Kidney epithelial cell (primary cell): Measurements from ENCODE around the gene CEP85. TPM values are rescaled to one million over a fixed set of nuclear protein-coding genes. Genes with fewer than 3 reads are reported as not detected.

Experiments
- DNase-seq: peaks from one replicate; pipeline ENCODE4 v3.0.0-alpha.2; 2010; ENCODE audit warnings: low read depth
- H3K27me3 ChIP-seq: 2 replicates; pipeline ENCODE4 v1.6.0; 2011; ENCODE audit warnings: low read length; ENCODE audit not compliant: control insufficient read depth, insufficient read depth
- H3K36me3 ChIP-seq: 2 replicates; pipeline ENCODE4 v1.5.1; 2011; ENCODE audit warnings: low read length; ENCODE audit not compliant: control insufficient read depth, insufficient read depth
- H3K4me3 ChIP-seq: 2 replicates; pipeline ENCODE4 v1.5.1; 2011; ENCODE audit warnings: low read depth, mild to moderate bottlenecking, control low read depth, low read length
- total RNA-seq: library from RNA; depleted of rRNA; stranded (reverse); fragments of >200 nt; gene quantifications from 2 replicates; pipeline ENCODE4 v1.2.3, GENCODE V29; 2015
- TF ChIP-seq, protein P1 (sequence below): IDR thresholded peaks from 2 replicates; pipeline ENCODE4 v1.5.1; 2011; ENCODE audit warnings: mild to moderate bottlenecking, moderate library complexity, low read length, control low read depth, inconsistent platforms; ENCODE audit not compliant: insufficient read depth, poor library complexity, severe bottlenecking

The CEP85 gene
- total RNA-seq, 1 donor from 2014 or later, result 7.5 TPM

DNA sequence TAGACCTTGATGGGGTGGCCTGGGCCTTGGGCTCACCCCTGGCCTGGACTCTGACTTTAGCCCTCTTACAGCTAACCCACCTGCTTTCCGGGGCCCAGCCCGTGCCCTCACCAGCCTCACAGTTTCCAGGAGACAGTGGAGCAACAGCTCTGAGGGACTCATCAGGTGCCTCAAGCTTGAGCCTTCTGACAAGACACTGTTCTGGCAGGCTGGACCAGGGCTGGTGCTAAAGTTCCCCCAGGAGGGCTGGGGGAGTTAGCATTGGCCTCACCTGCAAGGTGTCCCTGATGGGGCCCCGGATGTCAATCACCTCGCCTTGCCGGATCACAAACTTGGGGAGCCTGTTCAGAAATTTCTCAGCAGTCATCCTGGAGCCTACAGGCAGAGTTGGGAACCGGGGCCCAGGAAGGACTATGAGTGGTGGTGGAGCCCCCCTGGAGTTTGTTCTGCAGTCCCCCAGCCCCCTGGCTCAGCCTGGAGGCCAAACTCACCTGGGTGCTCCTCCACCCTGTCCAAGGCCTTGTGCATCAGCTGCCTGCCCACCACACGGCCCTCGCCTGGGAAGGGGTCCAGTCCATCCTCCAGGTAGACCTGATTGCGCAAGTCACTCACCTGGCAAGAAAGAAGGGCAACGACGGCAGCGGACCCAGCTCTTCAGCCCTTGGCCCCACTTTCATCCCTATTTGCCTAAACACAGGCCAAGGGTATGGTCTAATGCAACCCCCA lies 50.0 kb downstream of the CEP85 start:
- no peak overlapping the region for H3K4me3 ChIP-seq
- no peaks in the 10 kb centered on the region for H3K27me3 ChIP-seq
- no peaks in the 10 kb centered on the region for H3K36me3 ChIP-seq
- no peak for DNase-seq
- TF ChIP-seq, protein P1, sequence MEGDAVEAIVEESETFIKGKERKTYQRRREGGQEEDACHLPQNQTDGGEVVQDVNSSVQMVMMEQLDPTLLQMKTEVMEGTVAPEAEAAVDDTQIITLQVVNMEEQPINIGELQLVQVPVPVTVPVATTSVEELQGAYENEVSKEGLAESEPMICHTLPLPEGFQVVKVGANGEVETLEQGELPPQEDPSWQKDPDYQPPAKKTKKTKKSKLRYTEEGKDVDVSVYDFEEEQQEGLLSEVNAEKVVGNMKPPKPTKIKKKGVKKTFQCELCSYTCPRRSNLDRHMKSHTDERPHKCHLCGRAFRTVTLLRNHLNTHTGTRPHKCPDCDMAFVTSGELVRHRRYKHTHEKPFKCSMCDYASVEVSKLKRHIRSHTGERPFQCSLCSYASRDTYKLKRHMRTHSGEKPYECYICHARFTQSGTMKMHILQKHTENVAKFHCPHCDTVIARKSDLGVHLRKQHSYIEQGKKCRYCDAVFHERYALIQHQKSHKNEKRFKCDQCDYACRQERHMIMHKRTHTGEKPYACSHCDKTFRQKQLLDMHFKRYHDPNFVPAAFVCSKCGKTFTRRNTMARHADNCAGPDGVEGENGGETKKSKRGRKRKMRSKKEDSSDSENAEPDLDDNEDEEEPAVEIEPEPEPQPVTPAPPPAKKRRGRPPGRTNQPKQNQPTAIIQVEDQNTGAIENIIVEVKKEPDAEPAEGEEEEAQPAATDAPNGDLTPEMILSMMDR, result no peak

DNA sequence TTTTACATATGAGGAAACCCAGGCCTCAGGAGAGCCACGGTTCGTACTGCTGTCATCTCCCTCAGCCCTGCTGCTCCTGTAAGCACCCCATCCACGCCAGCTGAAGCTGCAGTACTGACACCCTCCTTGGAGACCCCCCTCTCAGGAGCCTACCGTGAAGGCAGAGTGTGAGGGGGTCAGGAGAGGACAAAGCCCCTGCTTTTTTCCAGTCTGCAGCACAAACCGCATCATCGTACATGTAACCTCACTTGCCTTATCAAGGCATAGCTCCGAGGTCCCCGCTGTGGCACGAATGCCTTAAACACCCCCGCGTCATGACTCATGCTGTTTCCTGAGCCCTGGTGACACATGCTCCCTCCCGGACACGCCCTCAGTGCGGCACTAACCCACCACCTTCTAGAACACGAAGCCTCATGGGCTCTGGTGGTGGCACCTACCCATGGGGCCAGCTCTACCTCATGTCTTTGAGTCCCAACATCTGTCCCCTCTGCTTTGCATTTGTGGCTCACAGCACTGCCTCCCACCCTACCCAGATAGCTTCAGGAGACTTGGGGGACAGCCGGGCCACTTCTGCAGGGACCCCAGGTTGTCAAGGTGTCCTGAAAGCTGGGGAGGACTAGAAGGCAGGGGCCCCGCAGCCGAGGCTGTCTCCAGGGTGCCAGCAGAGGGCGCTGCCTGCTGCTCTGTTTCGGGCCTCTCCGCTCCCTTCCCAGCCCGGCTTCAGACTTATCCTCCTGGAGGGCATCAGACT lies 50.8 kb downstream of the CEP85 start:
- DNase-seq, result peak; percentile 86
- TF ChIP-seq, protein P1, result peak; percentile 71
- Histone ChIP-seq H3K4me3 (no peak overlapping the region), H3K36me3 (no peaks in the 10 kb centered on the region), H3K27me3 (no peaks in the 10 kb centered on the region)

DNA sequence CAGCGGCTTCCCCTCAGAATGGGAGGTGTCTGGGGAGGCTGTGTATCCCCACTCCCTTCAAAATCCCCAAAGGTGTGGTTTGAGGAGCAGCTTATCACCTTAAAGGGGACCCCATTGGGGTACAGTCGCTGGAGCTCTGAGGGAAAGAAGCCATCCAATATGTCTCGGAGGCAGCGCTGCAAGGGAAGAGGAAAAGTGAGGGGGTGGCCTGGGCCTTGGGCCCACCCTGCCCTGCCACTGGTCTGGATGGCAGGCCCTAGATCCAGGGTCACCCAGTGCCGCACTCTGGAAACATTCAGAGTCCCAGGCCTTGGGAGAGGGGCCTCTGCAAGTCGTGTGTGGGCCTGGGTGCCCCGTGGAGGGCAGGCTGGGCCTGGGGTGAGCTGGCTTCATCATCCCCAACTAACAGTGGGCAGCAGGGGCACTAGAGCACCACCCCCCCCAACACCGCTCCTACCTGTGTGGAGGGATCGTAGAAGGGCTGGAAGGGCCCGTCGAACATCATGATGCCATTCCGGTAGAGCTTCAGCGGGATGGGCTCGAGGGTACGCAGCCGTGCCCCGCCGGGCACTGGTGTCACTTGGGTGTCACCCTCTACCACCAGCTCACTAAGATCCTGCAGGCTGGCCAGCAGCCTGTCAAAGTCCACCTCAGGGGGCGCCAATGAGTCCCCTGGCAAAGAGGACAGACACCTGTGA lies 51.5 kb downstream of the CEP85 start:
- no peak for DNase-seq
- no peaks in the 10 kb centered on the region for H3K27me3 ChIP-seq
- no peak overlapping the region for H3K4me3 ChIP-seq
- H3K36me3 ChIP-seq, result no peaks in the 10 kb centered on the region
- TF ChIP-seq, protein P1, result peak; percentile 27

DNA sequence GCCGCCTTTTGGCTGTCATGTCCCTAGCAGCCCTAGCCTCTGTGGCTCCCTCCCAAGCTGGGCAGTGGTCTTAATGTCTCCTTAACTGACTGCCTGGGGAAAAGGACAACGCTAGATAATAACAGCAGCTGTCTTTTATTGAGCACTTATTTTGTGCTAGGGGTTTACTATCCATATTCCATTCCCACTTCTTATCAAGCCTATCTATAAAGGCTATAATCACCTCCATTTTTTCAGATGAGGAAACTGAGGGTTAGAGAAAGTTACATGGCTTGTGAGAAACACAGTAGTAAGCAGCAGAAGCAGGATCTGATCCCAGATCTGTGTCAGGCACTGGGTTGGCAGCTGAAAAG lies 52.0 kb downstream of the CEP85 start:
- no peak for DNase-seq
- TF ChIP-seq, protein P1, result no peak
- Histone ChIP-seq H3K27me3 (no peaks in the 10 kb centered on the region), H3K36me3 (no peaks in the 10 kb centered on the region), H3K4me3 (no peak overlapping the region)

DNA sequence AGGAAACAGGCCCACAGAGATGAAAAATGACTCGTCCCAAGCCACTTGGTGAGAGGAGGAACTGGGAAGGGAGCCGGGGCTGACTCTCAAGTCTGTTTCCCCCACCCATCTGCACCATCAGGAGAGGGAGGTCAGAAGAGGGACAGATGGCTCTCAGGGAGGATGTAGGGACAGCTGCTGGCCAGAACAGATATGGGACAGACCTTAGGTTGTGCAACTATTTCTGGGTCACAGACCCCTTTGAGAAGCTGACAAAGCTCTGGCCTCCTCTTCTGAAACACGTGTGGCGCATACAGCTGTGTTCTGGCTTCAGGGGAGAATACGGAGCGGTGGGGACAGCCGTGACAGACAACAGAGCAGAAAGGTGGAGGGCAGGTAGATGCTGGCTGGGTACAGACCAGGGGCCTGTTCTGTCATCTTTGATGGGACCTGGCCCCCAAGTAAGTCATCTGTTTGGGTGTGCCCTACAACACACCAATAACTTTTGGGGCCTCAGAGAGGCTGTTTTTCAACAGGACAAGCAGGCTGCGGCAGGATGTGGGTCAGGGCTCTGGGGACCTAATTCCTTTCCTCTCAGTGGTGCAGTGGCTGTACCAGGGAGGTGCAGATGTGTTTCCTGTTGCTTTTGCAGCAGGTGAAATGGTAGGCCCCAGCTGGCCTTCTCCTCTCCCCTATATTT lies 53.2 kb downstream of the CEP85 start:
- Histone ChIP-seq H3K36me3 (no peaks in the 10 kb centered on the region), H3K27me3 (no peaks in the 10 kb centered on the region), H3K4me3 (no peak overlapping the region)
- TF ChIP-seq, protein P1, result no peak
- no peak for DNase-seq
